Naive thymus-derived CD4-positive, alpha-beta T cell (primary cell): Measurements from ENCODE around the gene EID3. TPM values are rescaled to one million over a fixed set of nuclear protein-coding genes. Genes with fewer than 3 reads are reported as not detected.

Experiments
- ATAC-seq: fragments of 150-1000 bp; cut with Tn5 transposase; 2 replicates; pipeline ENCODE4 v1.10.0; 2021; ENCODE audit warnings: mild to moderate bottlenecking, moderate library complexity
- CTCF ChIA-PET: fragments of 350-600 bp; sonication (Branson Sonifier 250); formaldehyde crosslinking; loops from one replicate; lab custom pipeline; 2021; ENCODE audit warnings: antibody characterized with exemption; lab: Charles Lee
- POLR2A ChIA-PET: fragments of 350-600 bp; sonication (Branson Sonifier 250); formaldehyde crosslinking; loops from one replicate; lab custom pipeline; 2021; ENCODE audit warnings: antibody characterized with exemption, inconsistent platforms; lab: Charles Lee
- DNase-seq, 9 donors: peaks; one replicate each; pipeline versions ENCODE4 v3.0.0 to v3.0.0-alpha.2; 2020 to 2022; ENCODE audit warnings: mixed read lengths in 1 of 9
- H3K27ac ChIP-seq: one replicate; pipeline ENCODE4 v1.7.0; 2013; ENCODE audit warnings: mild to moderate bottlenecking, low read depth, low read length, moderate library complexity
- H3K27me3 ChIP-seq, 2 donors: one replicate each; pipeline ENCODE4 v1.7.0; 2013; ENCODE audit warnings: low read length in 2 of 2, mild to moderate bottlenecking in 2 of 2, moderate library complexity in 2 of 2; ENCODE audit not compliant: control insufficient read depth in 2 of 2, insufficient read depth in 2 of 2
- H3K36me3 ChIP-seq, 3 experiments: 1 replicate in 2 of 3; 2 replicates in 1 of 3; pipeline ENCODE4 v1.7.0; 2013; ENCODE audit warnings: low read length in 3 of 3, mild to moderate bottlenecking in 3 of 3, moderate library complexity in 1 of 3; ENCODE audit not compliant: insufficient read depth in 3 of 3, control insufficient read depth in 2 of 3
- H3K4me1 ChIP-seq, 2 donors: one replicate each; pipeline ENCODE4 v1.7.0; 2013; ENCODE audit warnings: low read length in 2 of 2, mild to moderate bottlenecking in 2 of 2, moderate library complexity in 1 of 2; ENCODE audit not compliant: control insufficient read depth in 2 of 2, insufficient read depth in 2 of 2
- H3K4me3 ChIP-seq: 2 replicates; pipeline ENCODE4 v1.7.0; 2013; ENCODE audit warnings: mild to moderate bottlenecking, low read length
- H3K9me3 ChIP-seq, 3 experiments: 1 replicate in 2 of 3; 2 replicates in 1 of 3; pipeline ENCODE4 v1.7.0; 2013; ENCODE audit warnings: low read length in 3 of 3; ENCODE audit not compliant: control insufficient read depth in 2 of 3
- H3K27ac Mint-ChIP-seq, 9 donors: one replicate each; pipeline ENCODE4 v1.8.0; 2020 to 2022; ENCODE audit warnings: mixed read lengths in 9 of 9, mild to moderate bottlenecking in 8 of 9, moderate library complexity in 5 of 9, inconsistent platforms in 2 of 9
- H3K27me3 Mint-ChIP-seq, 5 donors: one replicate each; pipeline ENCODE4 v1.8.0; 2021 to 2022; ENCODE audit warnings: mixed read lengths in 5 of 5, mild to moderate bottlenecking in 1 of 5
- H3K36me3 Mint-ChIP-seq, 5 donors: one replicate each; pipeline ENCODE4 v1.8.0; 2020 to 2022; ENCODE audit warnings: mixed read lengths in 5 of 5, mild to moderate bottlenecking in 3 of 5, inconsistent platforms in 1 of 5
- H3K4me1 Mint-ChIP-seq, 7 donors: one replicate each; pipeline ENCODE4 v1.8.0; 2020 to 2022; ENCODE audit warnings: mixed read lengths in 7 of 7, mild to moderate bottlenecking in 3 of 7, inconsistent platforms in 1 of 7
- H3K4me3 Mint-ChIP-seq, 10 donors: one replicate each; pipeline ENCODE4 v1.8.0; 2020 to 2022; ENCODE audit warnings: mild to moderate bottlenecking in 10 of 10, mixed read lengths in 10 of 10, moderate library complexity in 6 of 10, inconsistent platforms in 2 of 10
- H3K9me3 Mint-ChIP-seq, 11 donors: one replicate each; pipeline ENCODE4 v1.8.0; 2020 to 2022; ENCODE audit warnings: mixed read lengths in 11 of 11, mild to moderate bottlenecking in 4 of 11, inconsistent platforms in 1 of 11, moderate library complexity in 1 of 11
- intact Hi-C, 2 donors: fragments of 100-400 bp; cut with micrococcal nuclease; formaldehyde crosslinking; loops; one replicate each; pipeline ENCODE4 v1.15.1; 2023
- polyA plus RNA-seq, 2 donors: library from polyadenylated mRNA; unstranded; fragments of 300-500 nt; fragmentation: Illumina TruSeq; gene quantifications; one replicate each; pipeline ENCODE4 v1.2.3, GENCODE V29; 2021
- total RNA-seq, 6 experiments: library from RNA in 5 of 6; stranded (reverse) in 5 of 6; gene quantifications; 1 replicate in 5 of 6; 2 replicates in 1 of 6; pipeline ENCODE4 v1.2.3 and lab custom pipeline; 2021 to 2026

The EID3 gene
- total and polyA plus RNA-seq, 7 experiments from 2014 or later: 8.2 to 16.3 (median 11.4) TPM

- Histone ChIP-seq H3K9me3 (no peaks in the 10 kb centered on the region), H3K27ac (no peak overlapping the region), H3K27me3 (no peaks in the 10 kb centered on the region), H3K4me3 (no peak overlapping the region), H3K4me1 (no peaks in the 10 kb centered on the region), H3K36me3 (peaks cover 0 to 29% (median 7%) of the 10 kb centered on the region in 3 experiments)
- CTCF ChIA-PET: interaction anchor here (0.9 kb wide), 2 partner anchors 11 to 15 kb away, joined by 3 to 4 read pairs; no protein-coding TSS in a partner anchor
- intact Hi-C loops: no loop called here
- DNase-seq: no peak
- Mint-ChIP-seq H3K27ac (no peak overlapping the region), H3K9me3 (no peaks in the 10 kb centered on the region), H3K36me3 (peaks cover 5 to 29% (median 10%) of the 10 kb centered on the region in 5 donors), H3K4me3 (no peak overlapping the region), H3K4me1 (peaks cover 0 to 6% (median 0%) of the 10 kb centered on the region in 7 donors), H3K27me3 (no peaks in the 10 kb centered on the region)
- no peak for ATAC-seq
- POLR2A ChIA-PET: no interaction called here
These were observed 46.9 kb downstream of the EID3 start for GRCh38 chr12:104350211-104351056.

GRCh38 chr12:104351057-104351983 is 47.8 kb downstream of the EID3 start:
- H3K4me1 Mint-ChIP-seq: peaks cover 0 to 6% (median 0%) of the 10 kb centered on the region in 7 donors
- intact Hi-C loops: no loop called here
- ChIA-PET POLR2A (no interaction called here), CTCF (interaction anchor here (0.6 to 1.7 kb wide), 4 partner anchors 11 to 146 kb away, joined by 3 to 5 read pairs (median 4); no protein-coding TSS in a partner anchor)
- Histone ChIP-seq H3K27me3 (no peaks in the 10 kb centered on the region), H3K27ac (no peak overlapping the region), H3K4me1 (no peaks in the 10 kb centered on the region), H3K36me3 (peaks cover 0 to 27% (median 7%) of the 10 kb centered on the region in 3 experiments), H3K9me3 (no peaks in the 10 kb centered on the region), H3K4me3 (no peak overlapping the region)
- no peak overlapping the region for H3K4me3 Mint-ChIP-seq
- H3K27me3 Mint-ChIP-seq: no peaks in the 10 kb centered on the region
- no peaks in the 10 kb centered on the region for H3K9me3 Mint-ChIP-seq
- DNase-seq (no peak), ATAC-seq (no peak)
- H3K27ac Mint-ChIP-seq: no peak overlapping the region
- peaks cover 5 to 28% (median 8%) of the 10 kb centered on the region in 5 donors for H3K36me3 Mint-ChIP-seq

DNA sequence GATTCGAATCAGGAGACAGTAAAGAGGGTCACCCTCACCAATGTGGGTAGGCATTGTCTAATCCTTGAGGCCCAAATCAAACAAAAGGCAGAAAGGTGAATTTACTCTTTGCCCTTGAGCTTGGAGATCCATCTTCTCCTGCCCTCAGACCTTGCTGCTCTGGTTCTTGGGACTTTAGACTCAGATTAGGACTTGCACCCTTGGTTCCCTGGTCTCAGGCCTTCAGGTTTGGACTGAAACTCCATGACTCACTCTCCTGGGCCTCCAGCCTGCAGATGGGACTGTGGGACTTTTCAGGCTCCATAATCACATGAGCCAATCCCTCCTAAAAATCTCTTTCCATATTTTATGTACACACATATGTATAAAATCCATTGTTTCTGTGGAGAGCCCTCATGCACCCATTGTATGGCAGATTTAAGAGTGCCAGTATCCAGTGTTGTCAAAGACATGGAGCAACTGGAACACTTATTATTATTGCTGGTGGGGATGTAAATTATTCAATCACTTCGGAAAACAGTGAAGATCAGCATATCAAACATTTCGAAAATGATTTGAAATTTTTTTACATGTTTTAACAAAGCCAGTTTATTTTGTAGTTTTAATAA is 48.7 kb downstream of the EID3 start:
- Histone ChIP-seq H3K27me3 (no peaks in the 10 kb centered on the region), H3K4me3 (no peak overlapping the region), H3K4me1 (no peaks in the 10 kb centered on the region), H3K9me3 (no peaks in the 10 kb centered on the region), H3K36me3 (peaks cover 0 to 25% (median 7%) of the 10 kb centered on the region in 3 experiments), H3K27ac (no peak overlapping the region)
- Mint-ChIP-seq H3K27ac (no peak overlapping the region), H3K36me3 (peaks cover 5 to 26% (median 7%) of the 10 kb centered on the region in 5 donors), H3K9me3 (no peaks in the 10 kb centered on the region), H3K4me3 (no peak overlapping the region), H3K4me1 (peaks cover 0 to 8% (median 0%) of the 10 kb centered on the region in 7 donors), H3K27me3 (no peaks in the 10 kb centered on the region)
- ATAC-seq (no peak), DNase-seq (no peak)
- CTCF ChIA-PET: interaction anchor here (0.6 to 1.7 kb wide), 3 partner anchors 10 to 147 kb away, joined by 3 to 5 read pairs (median 3); no protein-coding TSS in a partner anchor
- POLR2A ChIA-PET: no interaction called here
- intact Hi-C loops: no loop called here

GRCh38 chr12:104353012-104353981 is 49.8 kb downstream of the EID3 start:
- Mint-ChIP-seq H3K27ac (peak overlapping the region in 2 of 9 donors; percentile 9 to 26), H3K27me3 (no peaks in the 10 kb centered on the region), H3K9me3 (no peaks in the 10 kb centered on the region), H3K4me1 (peaks cover 0 to 16% (median 0%) of the 10 kb centered on the region in 7 donors), H3K36me3 (peaks cover 0 to 15% (median 7%) of the 10 kb centered on the region in 5 donors), H3K4me3 (no peak overlapping the region)
- ChIA-PET CTCF (interaction anchor here (0.9 to 1.7 kb wide), 2 partner anchors 9 to 153 kb away, joined by 3 read pairs; no protein-coding TSS in a partner anchor), POLR2A (interaction anchor here (0.6 kb wide), 1 partner anchor 282 kb away, joined by 4 read pairs; no protein-coding TSS in a partner anchor)
- intact Hi-C loops: no loop called here
- no peaks in the 10 kb centered on the region for H3K9me3 ChIP-seq
- H3K4me1 ChIP-seq: no peaks in the 10 kb centered on the region
- peaks cover 0 to 16% (median 0%) of the 10 kb centered on the region in 3 experiments for H3K36me3 ChIP-seq
- DNase-seq (no peak), ATAC-seq (no peak)
- H3K27ac ChIP-seq: no peak overlapping the region
- no peak overlapping the region for H3K4me3 ChIP-seq
- H3K27me3 ChIP-seq: no peaks in the 10 kb centered on the region

DNA sequence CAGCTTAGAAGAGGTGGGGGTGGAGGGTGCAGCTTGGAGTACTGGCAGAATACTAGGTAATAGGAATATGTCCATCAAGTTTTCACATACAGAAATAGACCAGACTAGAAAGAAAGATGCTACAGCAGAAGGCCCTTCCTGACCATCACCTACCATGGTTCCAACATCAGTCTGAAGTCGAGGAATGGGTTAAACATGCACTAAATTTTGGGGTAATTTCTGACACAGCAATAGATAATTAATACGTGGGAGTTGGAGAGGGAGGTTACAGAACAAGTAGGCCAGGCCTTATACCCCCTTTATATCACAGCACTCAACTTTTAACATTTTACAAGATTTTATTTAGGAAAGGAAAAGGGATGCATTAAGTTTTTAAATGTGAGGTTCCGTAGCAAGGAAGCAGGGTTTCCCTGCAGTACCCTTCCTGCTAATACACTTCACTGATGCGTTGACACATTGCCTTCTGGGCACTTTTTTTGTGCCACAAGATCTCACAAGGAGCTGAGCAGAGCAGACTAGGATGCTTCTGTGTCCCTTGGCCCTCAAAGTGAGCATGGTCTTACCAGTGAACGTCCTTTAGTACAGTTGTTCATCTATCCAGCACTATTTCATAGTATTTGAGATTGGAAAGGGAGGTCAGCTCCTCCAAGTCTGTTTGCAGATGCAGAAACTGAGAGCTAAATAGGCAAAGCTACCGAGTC is 50.8 kb downstream of the EID3 start:
- Mint-ChIP-seq H3K4me3 (no peak overlapping the region), H3K4me1 (peaks cover 0 to 19% (median 0%) of the 10 kb centered on the region in 7 donors), H3K9me3 (no peaks in the 10 kb centered on the region), H3K36me3 (peaks cover 0 to 8% (median 5%) of the 10 kb centered on the region in 5 donors), H3K27me3 (no peaks in the 10 kb centered on the region), H3K27ac (no peak overlapping the region)
- DNase-seq (peak in 1 of 9 donors; percentile 1), ATAC-seq (no peak)
- Histone ChIP-seq H3K36me3 (peaks cover 0 to 6% (median 0%) of the 10 kb centered on the region in 3 experiments), H3K27me3 (no peaks in the 10 kb centered on the region), H3K27ac (no peak overlapping the region), H3K4me3 (no peak overlapping the region), H3K4me1 (no peaks in the 10 kb centered on the region), H3K9me3 (no peaks in the 10 kb centered on the region)
- CTCF ChIA-PET: interaction anchor here (0.9 kb wide), 1 partner anchor 154 kb away, joined by 3 read pairs; no protein-coding TSS in a partner anchor
- POLR2A ChIA-PET: interaction anchor here (0.6 kb wide), 1 partner anchor 281 kb away, joined by 4 read pairs; no protein-coding TSS in a partner anchor
- intact Hi-C loops: no loop called here
